SK-N-MC (cell line): ENCODE data around the gene PLEKHO2.

ENCODE experiments used
- EZH2 ChIP-seq: fragments of 200-600 bp; sonication (generic); IDR thresholded peaks from one replicate; pipeline ENCODE4 v1.6.1; 2017; ENCODE audit warnings: antibody characterized with exemption
- FOXP2 ChIP-seq: optimal IDR thresholded peaks from 2 replicates; pipeline ENCODE3; 2011; ENCODE audit warnings: mild to moderate bottlenecking, moderate library complexity; ENCODE audit not compliant: insufficient read depth; ENCODE audit errors: extremely low read length, control extremely low read depth
- POLR2AphosphoS5 ChIP-seq: IDR thresholded peaks from 2 replicates; pipeline ENCODE4 v1.6.1; 2012; ENCODE audit warnings: mild to moderate bottlenecking, low read depth, low read length, borderline replicate concordance

DNA sequence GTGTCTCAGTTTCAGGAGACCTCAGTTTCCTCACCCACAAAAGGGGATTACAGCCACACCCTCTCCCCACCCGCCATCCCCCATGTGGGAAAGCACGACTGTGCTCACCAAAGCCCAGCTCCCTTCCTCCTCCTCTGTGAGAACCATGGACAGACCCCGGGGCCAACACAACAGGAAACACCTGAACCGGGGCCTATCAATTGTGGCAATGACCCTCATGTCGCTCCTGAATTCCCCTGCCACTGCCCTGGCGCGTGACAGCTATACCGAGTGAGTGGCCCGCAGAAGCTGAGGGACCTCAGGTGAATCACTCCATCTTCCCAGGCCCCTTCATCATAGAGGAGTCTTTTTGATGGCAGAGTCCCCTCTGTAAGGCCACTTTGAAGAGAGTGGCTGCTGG, 28.6 kb downstream of the PLEKHO2 start:
- no peak for TF ChIP-seq EZH2
- TF ChIP-seq POLR2AphosphoS5: no peak
- TF ChIP-seq FOXP2: no peak
